Measurements from ENCODE around the gene METTL2B.
"Not testable (repeated sequence)": the region's sequence is repeated elsewhere in the genome, so short reads cannot be mapped to it uniquely, and the experiment has no call there.

The METTL2B gene

GRCh38 chr7:128526062-128526466 is 49.5 kb downstream of the METTL2B start:
- not testable (repeated sequence) for DNase-seq (ENCODE audit: low spot score)

DNA sequence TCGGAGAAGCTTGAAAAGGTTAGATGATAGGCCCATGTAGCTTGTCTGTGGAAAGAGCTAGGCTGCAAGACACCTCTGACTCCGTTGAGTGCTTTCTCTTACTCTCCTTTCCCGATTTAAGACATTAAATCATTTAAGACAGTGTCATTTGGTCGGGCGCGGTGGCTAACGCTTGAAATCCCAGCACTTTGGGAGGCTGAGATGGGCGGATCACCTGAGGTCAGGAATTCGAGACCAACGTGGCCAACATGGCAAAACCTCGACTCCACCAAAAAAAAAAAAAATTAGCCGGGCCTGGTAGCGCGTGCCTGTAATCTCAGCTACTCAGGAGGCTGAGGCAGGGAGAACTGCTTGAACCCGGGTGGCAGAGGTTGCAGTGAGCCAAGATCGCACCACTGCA is 52.6 kb downstream of the METTL2B start:
- DNase-seq (ENCODE audit: low spot score): not testable (repeated sequence)

- peak; percentile 42 for DNase-seq (ENCODE audit: low spot score)
Observed at GRCh38 chr7:128530121-128530854, 53.7 kb downstream of the METTL2B start.

DNA sequence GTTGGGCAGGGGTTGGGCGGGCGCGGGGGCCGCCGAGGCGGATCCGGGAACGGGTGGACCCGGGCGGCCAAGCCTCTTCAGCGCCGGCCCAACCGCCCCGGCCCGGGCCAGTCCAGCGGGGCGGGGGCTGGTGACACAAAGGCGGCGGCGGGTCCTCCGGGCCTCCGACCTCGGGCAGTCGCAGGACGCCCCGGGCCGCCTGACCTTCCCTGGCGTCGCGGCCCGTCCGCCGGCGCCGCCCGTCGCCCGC is 54.2 kb downstream of the METTL2B start:
- no peak for DNase-seq (ENCODE audit: low spot score)

DNA sequence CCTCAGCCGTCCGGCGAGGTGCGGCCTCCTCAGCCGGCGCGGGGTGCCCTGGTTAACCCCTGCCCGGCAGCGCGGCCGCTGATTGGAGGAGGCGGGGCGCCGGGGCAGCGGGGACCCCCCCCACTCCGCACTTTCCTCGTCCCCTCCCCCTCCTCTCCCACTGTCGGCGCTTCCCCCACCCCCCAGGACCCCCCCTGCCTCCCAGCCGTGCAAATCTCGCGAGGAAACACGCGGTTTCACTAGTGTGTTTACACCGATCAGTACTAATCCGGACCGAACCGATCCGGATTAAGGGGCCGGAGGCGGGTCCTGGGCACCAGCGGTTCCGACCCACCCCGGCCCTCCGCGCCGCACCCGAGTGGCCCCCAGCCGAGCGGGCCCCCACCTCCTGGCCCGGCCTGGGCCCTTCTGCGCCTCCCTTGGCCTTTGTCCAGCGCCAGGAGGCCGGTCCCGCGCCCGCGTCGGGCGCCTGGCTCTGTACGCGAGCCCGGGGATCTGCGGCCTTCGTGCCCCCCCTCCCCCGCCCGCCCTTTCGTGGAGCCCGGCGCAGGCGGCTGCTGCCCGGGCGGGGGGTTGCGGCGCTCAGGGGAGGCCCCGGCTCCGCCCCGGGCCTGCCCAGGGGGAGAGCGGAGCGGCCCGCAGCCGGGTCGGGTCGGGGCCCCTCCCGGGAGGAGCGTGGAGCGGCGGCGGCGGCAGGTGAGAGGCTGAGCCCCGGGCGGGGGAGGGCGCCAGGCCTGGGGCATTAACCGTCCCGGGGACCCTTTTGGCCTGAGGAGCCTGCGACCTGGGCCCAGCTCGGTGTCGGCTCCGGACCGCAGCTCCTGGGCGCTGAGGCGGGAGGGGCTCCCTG is 54.8 kb downstream of the METTL2B start:
- peak; percentile 88 for DNase-seq (ENCODE audit: low spot score)

DNA sequence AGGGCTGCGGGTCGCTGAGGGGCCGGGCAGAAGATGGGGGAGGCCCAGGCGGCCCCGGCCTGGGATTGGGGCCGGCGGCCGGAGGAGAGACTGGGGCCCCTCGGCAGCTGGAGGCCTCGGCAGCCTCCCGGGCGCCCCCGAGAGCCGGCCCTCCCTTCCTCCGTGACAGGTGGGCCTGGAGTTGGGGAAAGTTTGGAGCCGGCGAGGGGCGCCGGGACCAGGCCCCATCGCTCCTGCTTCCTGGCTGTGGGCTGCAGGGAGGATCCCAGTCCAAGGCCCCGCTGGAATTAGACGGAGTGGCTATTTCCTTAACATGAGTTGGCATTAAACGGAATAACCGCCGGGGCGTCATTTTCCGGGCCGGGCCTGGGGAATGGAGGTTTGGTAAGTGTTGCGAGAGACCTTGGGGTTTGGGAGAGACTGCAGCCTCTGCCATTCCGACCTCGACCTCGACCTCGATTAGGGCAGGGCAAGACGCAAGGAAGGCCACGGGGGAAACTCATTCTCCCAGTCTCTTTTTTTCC is 55.5 kb downstream of the METTL2B start:
- DNase-seq (ENCODE audit: low spot score): peak; percentile 31

DNA sequence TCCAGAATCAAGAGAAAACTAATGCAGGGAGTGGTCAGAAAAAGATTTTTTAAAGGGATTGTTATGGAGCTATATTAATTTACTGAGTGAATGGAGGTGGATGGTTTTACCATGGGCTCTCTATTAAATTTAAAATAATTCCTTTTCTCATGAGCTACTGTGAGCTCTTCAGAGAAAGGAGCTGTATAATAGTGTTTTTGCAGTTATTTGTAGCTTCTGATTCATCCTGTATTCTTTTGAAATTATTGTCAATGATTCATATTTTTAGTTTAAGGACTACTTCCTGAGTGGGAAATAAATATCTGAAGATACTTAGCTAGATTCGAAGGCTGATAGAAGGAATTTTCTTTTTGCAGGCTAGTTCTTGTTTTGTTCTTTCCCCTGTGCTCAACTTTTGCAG is 56.4 kb downstream of the METTL2B start:
- DNase-seq (ENCODE audit: low spot score): peak; percentile 14

- peak; percentile 35 for DNase-seq (ENCODE audit: low spot score)
Observed at GRCh38 chr7:128537410-128537809, 60.9 kb downstream of the METTL2B start.

GRCh38 chr7:128542530-128542929 is 66.0 kb downstream of the METTL2B start:
- DNase-seq (ENCODE audit: low spot score): not testable (repeated sequence)

DNA sequence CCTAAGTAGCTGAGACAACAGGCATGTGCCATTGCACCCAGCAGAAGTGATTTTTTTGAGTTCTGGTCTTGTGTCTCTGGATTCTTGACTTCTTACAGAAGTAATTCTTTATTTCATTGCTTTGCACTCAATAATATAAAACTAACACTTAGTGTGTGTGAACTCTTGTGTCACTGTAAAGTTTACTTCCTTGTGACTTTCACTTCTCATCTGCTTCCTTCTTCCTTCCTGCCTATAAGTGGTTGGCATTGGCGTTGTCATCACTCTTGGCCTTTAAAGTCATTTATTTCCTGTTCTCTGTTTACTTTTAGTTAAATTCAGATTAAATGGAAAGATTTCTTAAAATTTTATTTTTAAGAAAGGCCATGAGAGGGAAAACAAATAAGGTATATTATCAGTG is 66.8 kb downstream of the METTL2B start:
- not testable (repeated sequence) for DNase-seq (ENCODE audit: low spot score)

DNA sequence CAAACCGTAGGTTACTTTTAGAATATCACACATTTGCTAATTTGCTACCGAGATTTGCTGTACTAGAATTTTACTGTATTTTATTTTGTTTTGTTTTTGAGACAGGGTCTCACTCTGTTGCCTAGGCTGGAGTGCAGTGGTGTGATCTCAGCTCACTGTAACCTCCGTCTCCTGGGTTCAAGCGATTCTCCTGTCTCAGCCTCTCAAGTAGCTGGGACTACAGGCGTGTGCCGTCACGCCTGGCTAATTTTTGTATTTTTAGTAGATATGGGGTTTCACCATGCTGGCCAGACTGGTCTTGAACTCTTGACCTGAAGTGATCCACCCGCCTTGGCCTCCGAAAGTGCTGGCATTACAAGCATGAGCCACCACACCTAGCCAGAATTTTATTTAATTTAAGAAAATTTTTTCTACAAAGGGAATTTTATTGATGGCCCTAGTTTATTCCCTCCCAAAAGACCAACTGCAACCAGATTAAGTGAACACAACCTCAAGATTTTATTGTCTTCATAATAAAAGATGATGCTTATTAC is 69.8 kb downstream of the METTL2B start:
- not testable (repeated sequence) for DNase-seq (ENCODE audit: low spot score)

DNA sequence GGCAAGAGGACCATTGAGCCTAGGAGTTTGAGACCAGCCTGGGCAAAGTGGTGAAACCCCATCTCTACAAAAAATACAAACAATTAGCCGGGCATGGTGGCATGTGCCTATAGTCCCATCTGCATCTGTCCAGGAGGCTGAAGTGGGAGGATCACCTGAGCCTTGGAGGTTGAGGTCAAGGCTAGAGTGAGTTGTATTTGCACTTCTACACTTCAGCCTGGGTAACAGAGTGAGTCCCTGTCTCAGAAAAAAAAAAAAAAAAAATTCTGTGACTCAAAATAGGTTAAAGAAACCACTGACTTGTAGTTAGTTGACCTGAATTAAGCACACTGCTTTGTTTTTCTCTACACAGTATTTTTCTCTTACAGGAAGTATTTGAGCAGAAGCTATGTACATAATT is 74.4 kb downstream of the METTL2B start:
- no peak for DNase-seq (ENCODE audit: low spot score)

GRCh38 chr7:128554394-128554793 is 77.8 kb downstream of the METTL2B start:
- not testable (repeated sequence) for DNase-seq (ENCODE audit: low spot score)
